SK-N-SH (cell line): ENCODE results near the gene ERMARD. TPM values are rescaled to one million over a fixed set of nuclear protein-coding genes. Genes with fewer than 3 reads are reported as not detected.
A peak's percentile ranks its signal among the peaks of the same experiment; 100 is the strongest.

ENCODE experiments used
- CTCF ChIA-PET: fragments of 300-600, 350-600 bp; formaldehyde crosslinking; extraction: SDS; loops from one replicate; lab custom pipeline; 2021; lab: Yijun Ruan, JAX
- POLR2A ChIA-PET: fragments of 350-600 bp; sonication (Branson Sonifier 250); formaldehyde crosslinking; extraction: SDS; loops from one replicate; lab custom pipeline; 2020; ENCODE audit warnings: antibody characterized with exemption, inconsistent platforms; lab: Yijun Ruan, JAX
- DNase-seq: peaks from one replicate; pipeline ENCODE4 v3.0.0; 2012
- H2AFZ ChIP-seq: fragments of 200-600 bp; sonication (generic); 2 replicates; pipeline ENCODE4 v1.8.1; 2016; ENCODE audit warnings: antibody characterized with exemption, mild to moderate bottlenecking, low read depth
- H3F3A ChIP-seq: fragments of 200-600 bp; sonication (generic); replicated peaks from 2 replicates; pipeline ENCODE3; 2016; ENCODE audit warnings: antibody characterized with exemption, mild to moderate bottlenecking; ENCODE audit not compliant: insufficient read depth
- H3K27ac ChIP-seq, 2 experiments: fragments of 200-500 bp in 1 of 2; fragments of 200-600 bp in 1 of 2; sonication (Bioruptor generic) in 1 of 2; sonication (generic), shearing (Covaris generic) in 1 of 2; 2 replicates each; pipeline versions ENCODE4 v1.5.1 to v1.6.1; 2014 to 2016; ENCODE audit warnings: low read depth in 2 of 2, inconsistent platforms in 1 of 2, low read length in 1 of 2, mild to moderate bottlenecking in 1 of 2, mixed read lengths in 1 of 2
- H3K27me3 ChIP-seq: fragments of 200-600 bp; sonication (generic), shearing (Covaris generic); 2 replicates; pipeline ENCODE4 v1.6.1; 2016; ENCODE audit warnings: mixed run types; ENCODE audit not compliant: insufficient read depth
- H3K36me3 ChIP-seq, 2 experiments: fragments of 200-500 bp in 1 of 2; fragments of 200-600 bp in 1 of 2; sonication (Bioruptor generic) in 1 of 2; sonication (generic) in 1 of 2; replicated peaks in 1 of 2; 2 replicates each; pipeline versions ENCODE3 to v1.5.1; 2014 to 2016; ENCODE audit warnings: low read length in 1 of 2, mild to moderate bottlenecking in 1 of 2; ENCODE audit not compliant: insufficient read depth in 2 of 2, control insufficient read depth in 1 of 2
- H3K4me1 ChIP-seq, 2 experiments: fragments of 200-500 bp in 1 of 2; fragments of 200-600 bp in 1 of 2; sonication (Bioruptor generic) in 1 of 2; sonication (generic), shearing (Covaris generic) in 1 of 2; 2 replicates each; pipeline versions ENCODE4 v1.5.1 to v1.6.1; 2014 to 2016; ENCODE audit warnings: low read depth in 1 of 2, low read length in 1 of 2, mixed run types in 1 of 2; ENCODE audit not compliant: insufficient read depth in 2 of 2, control insufficient read depth in 1 of 2
- H3K4me2 ChIP-seq: fragments of 200-600 bp; sonication (generic), shearing (Covaris generic); 2 replicates; pipeline ENCODE4 v1.6.1; 2017; ENCODE audit warnings: mixed run types
- H3K4me3 ChIP-seq, 2 experiments: fragments of 200-500 bp in 1 of 2; fragments of 200-600 bp in 1 of 2; sonication (Bioruptor generic) in 1 of 2; sonication (generic), shearing (Covaris generic) in 1 of 2; 2 replicates each; pipeline versions ENCODE4 v1.5.1 to v1.8.1; 2014 to 2016; ENCODE audit warnings: low read depth in 2 of 2, inconsistent platforms in 1 of 2, low read length in 1 of 2, mild to moderate bottlenecking in 1 of 2, mixed read lengths in 1 of 2, moderate library complexity in 1 of 2
- H3K79me2 ChIP-seq: fragments of 200-600 bp; sonication (generic); 2 replicates; pipeline ENCODE4 v1.8.1; 2017; ENCODE audit warnings: mild to moderate bottlenecking; ENCODE audit not compliant: insufficient read depth
- H3K9ac ChIP-seq: fragments of 200-600 bp; sonication (generic); 2 replicates; pipeline ENCODE4 v1.6.1; 2017; ENCODE audit warnings: mixed run types
- H3K9me2 ChIP-seq: fragments of 200-600 bp; sonication (generic); 2 replicates; pipeline ENCODE4 v1.6.1; 2017; ENCODE audit warnings: mixed run types
- H3K9me3 ChIP-seq: fragments of 200-600 bp; sonication (generic); 2 replicates; pipeline ENCODE4 v1.6.1; 2017; ENCODE audit warnings: mixed run types, mild to moderate bottlenecking, moderate library complexity
- H4K20me1 ChIP-seq: fragments of 200-600 bp; sonication (generic); 2 replicates; pipeline ENCODE4 v1.6.1; 2017; ENCODE audit warnings: mild to moderate bottlenecking, mixed run types; ENCODE audit not compliant: insufficient read depth
- CHD2 ChIP-seq: fragments of 150-350 bp; IDR thresholded peaks from 2 replicates; pipeline ENCODE4 v1.6.1; 2018; ENCODE audit warnings: low read length; ENCODE audit not compliant: partially characterized antibody
- ELF1 ChIP-seq: IDR thresholded peaks from 2 replicates; pipeline ENCODE4 v1.4.0; 2012
- EP300 ChIP-seq, 2 experiments: IDR thresholded peaks; 2 replicates each; pipeline versions ENCODE4 v1.4.0 to v1.6.1; 2012; ENCODE audit warnings: borderline replicate concordance in 1 of 2, low read depth in 1 of 2, low read length in 1 of 2
- FOSL2 ChIP-seq: IDR thresholded peaks from 2 replicates; pipeline ENCODE4 v1.4.0; 2012; ENCODE audit warnings: low read depth, mild to moderate bottlenecking, moderate library complexity, borderline replicate concordance
- JUND ChIP-seq: IDR thresholded peaks from 2 replicates; pipeline ENCODE4 v1.4.0; 2012
- MAX ChIP-seq: IDR thresholded peaks from 2 replicates; pipeline ENCODE4 v1.4.0; 2012; ENCODE audit warnings: low read depth
- PBX3 ChIP-seq: IDR thresholded peaks from 2 replicates; pipeline ENCODE4; 2012
- POLR2AphosphoS5 ChIP-seq: IDR thresholded peaks from 2 replicates; pipeline ENCODE4 v1.6.1; 2012; ENCODE audit warnings: low read depth, low read length
- WGBS: methylation state at CpG from one replicate; pipeline ENCODE4 v1.1.6; 2017; ENCODE audit warnings: low lambda C conversion rate; 5-methylcytosine and 5-hydroxymethylcytosine counted together
- polyA plus RNA-seq, 3 experiments: library from polyadenylated mRNA; depleted of rRNA; stranded (reverse); fragments of >200 nt; gene quantifications; 2 replicates each; pipeline ENCODE4 v1.2.3, GENCODE V29; 2012

The ERMARD gene
- polyA plus RNA-seq, 1 of the 3 experiments (the other 2 are of a cell fraction), result 43.2 TPM

- TF ChIP-seq FOSL2 (no peak), POLR2AphosphoS5 (no peak), PBX3 (no peak), MAX (no peak), CHD2 (no peak)
- no peak overlapping the region for H3K9ac ChIP-seq
- CTCF ChIA-PET, result interaction anchor here (1.0 to 10.9 kb wide), 3 partner anchors 10 to 718 kb away, joined by 3 to 80 read pairs (median 3); no protein-coding TSS in a partner anchor
- DNase-seq, result no peak
- no peak overlapping the region for H2AFZ ChIP-seq
- H3K79me2 ChIP-seq, result no peaks in the 10 kb centered on the region
- no peak overlapping the region for H3K4me2 ChIP-seq
- no peak overlapping the region for H3K27ac ChIP-seq
- H3K36me3 ChIP-seq, result no peaks in the 10 kb centered on the region
- POLR2A ChIA-PET, result no interaction called here
- H3K9me3 ChIP-seq, result no peaks in the 10 kb centered on the region
- no peaks in the 10 kb centered on the region for H4K20me1 ChIP-seq
- H3K4me3 ChIP-seq, result no peak overlapping the region
- H3K4me1 ChIP-seq, result peaks cover 0 to 3% of the 10 kb centered on the region in 2 experiments; a peak in 1 of 4 replicates
- 0 out of 2 replicates have a peak, but pooled peaks cover 6% of the 10 kb centered on the region for H3K27me3 ChIP-seq
- H3K9me2 ChIP-seq, result no peaks in the 10 kb centered on the region
- WGBS, result 77% methylated on average over 7 of the region's 7 CpGs
- H3F3A ChIP-seq, result no peaks in the 10 kb centered on the region
These were observed 48.1 kb downstream of the ERMARD start for GRCh38 chr6:169799474-169799926.

GRCh38 chr6:169800116-169800667, 48.8 kb downstream of the ERMARD start:
- H3K79me2 ChIP-seq, result no peaks in the 10 kb centered on the region
- peak overlapping the region; percentile 15; the same call in 1 of the 2 replicates for H3K4me2 ChIP-seq
- no peaks in the 10 kb centered on the region for H4K20me1 ChIP-seq
- H3K4me3 ChIP-seq, result no peak overlapping the region
- H3K4me1 ChIP-seq, result no peaks in the 10 kb centered on the region; a peak in 1 of 4 replicates
- H3K9ac ChIP-seq, result no peak overlapping the region
- CTCF ChIA-PET, result interaction anchor here (0.9 to 10.9 kb wide), 4 partner anchors 11 to 48 kb away, joined by 3 to 80 read pairs (median 4); no protein-coding TSS in a partner anchor
- 0 out of 2 replicates have a peak, but pooled peaks cover 6% of the 10 kb centered on the region for H3K27me3 ChIP-seq
- no peak overlapping the region for H3K27ac ChIP-seq
- no peaks in the 10 kb centered on the region for H3K9me2 ChIP-seq
- 0 out of 2 replicates have a peak overlapping the region, but pooled peaks have one; percentile 14 for H2AFZ ChIP-seq
- no peaks in the 10 kb centered on the region for H3K36me3 ChIP-seq
- TF ChIP-seq ELF1, result no peak
- no peaks in the 10 kb centered on the region for H3F3A ChIP-seq
- DNase-seq, result no peak
- H3K9me3 ChIP-seq, result no peaks in the 10 kb centered on the region
- POLR2A ChIA-PET, result no interaction called here
- WGBS, result 75% methylated on average over 8 of the region's 9 CpGs

- no peak overlapping the region for H3K27ac ChIP-seq
- CTCF ChIA-PET, result interaction anchor here (0.9 to 10.9 kb wide), 4 partner anchors 10 to 48 kb away, joined by 3 to 80 read pairs (median 4); no protein-coding TSS in a partner anchor
These were observed 49.4 kb downstream of the ERMARD start for GRCh38 chr6:169800668-169801395.

More at GRCh38 chr6:169800668-169801395, 49.4 kb downstream of the ERMARD start:
- 0 out of 2 replicates have a peak overlapping the region, but pooled peaks have one; percentile 14 for H2AFZ ChIP-seq
- WGBS, result 68% methylated on average over 11 of the region's 13 CpGs
- H4K20me1 ChIP-seq, result no peaks in the 10 kb centered on the region
- TF ChIP-seq JUND (0 out of 2 replicates have a peak, but pooled peaks have one; percentile 3), EP300 (IDR thresholded peaks at IDR 0.05; ENCODE audit: borderline replicate concordance in 1 of 2, low read depth in 1 of 2, low read length in 1 of 2) (no peak), MAX (no peak)
- POLR2A ChIA-PET, result no interaction called here
- H3K36me3 ChIP-seq, result no peaks in the 10 kb centered on the region
- no peaks in the 10 kb centered on the region for H3F3A ChIP-seq
- H3K9ac ChIP-seq, result no peak overlapping the region
- DNase-seq, result no peak
- H3K9me2 ChIP-seq, result no peaks in the 10 kb centered on the region
- H3K4me2 ChIP-seq, result peak overlapping the region; percentile 15; the same call in 1 of the 2 replicates
- H3K27me3 ChIP-seq, result 0 out of 2 replicates have a peak, but pooled peaks cover 6% of the 10 kb centered on the region
- no peaks in the 10 kb centered on the region for H3K79me2 ChIP-seq
- no peak overlapping the region for H3K4me3 ChIP-seq
- H3K4me1 ChIP-seq, result no peaks in the 10 kb centered on the region; a peak in 1 of 4 replicates
- H3K9me3 ChIP-seq, result no peaks in the 10 kb centered on the region
